ENCODE measurements around the gene DCLRE1C.
"Not testable (repeated sequence)": the region's sequence is repeated elsewhere in the genome, so short reads cannot be mapped to it uniquely, and the experiment has no call there.

DCLRE1C gene

GRCh38 chr10:14945108-14945507, 8.8 kb downstream of the DCLRE1C start:
- no peak for DNase-seq (ENCODE audit: low read depth)

- DNase-seq (ENCODE audit: low read depth) = not testable (repeated sequence)
Observed at GRCh38 chr10:14942950-14943338, 11.0 kb downstream of the DCLRE1C start.

DNA sequence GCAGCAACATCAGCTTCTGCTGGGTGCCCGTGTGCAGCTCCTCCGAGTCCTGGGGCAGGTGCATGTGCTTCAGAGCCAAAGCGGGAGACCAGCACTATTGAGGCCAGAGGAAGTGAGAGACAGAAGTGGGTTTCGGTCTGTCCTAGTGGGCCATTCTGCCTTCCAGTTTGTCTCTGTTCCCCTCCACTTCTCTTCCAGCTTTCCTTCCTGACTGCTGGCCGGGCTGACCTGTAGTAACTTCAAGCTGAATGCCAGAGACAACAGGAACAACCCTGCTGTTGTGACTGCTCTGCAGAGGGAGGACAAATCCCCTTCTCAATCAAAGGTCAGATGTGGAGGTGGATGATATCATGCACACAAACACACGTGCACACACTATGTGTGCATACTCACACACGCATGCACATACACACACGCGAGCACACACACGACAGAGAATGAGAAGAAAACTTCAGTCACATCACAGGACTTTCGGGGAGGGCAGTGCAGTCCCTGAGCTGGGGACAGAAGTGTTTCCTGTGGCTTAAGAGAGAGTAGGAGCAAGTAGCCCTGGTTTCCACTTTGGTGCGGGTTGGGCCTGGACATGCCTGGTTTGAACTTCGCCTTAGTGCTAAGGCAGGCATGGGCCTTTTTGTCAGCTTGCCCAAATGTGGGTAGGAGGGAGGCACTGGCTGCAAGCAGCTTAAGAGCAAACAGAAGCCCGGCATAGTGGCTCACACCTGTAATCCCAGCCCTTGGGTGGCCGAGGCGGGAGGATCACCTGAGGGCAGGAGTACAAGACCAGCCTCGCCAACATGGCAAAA, 11.5 kb downstream of the DCLRE1C start:
- not testable (repeated sequence) for DNase-seq (ENCODE audit: low read depth)

DNA sequence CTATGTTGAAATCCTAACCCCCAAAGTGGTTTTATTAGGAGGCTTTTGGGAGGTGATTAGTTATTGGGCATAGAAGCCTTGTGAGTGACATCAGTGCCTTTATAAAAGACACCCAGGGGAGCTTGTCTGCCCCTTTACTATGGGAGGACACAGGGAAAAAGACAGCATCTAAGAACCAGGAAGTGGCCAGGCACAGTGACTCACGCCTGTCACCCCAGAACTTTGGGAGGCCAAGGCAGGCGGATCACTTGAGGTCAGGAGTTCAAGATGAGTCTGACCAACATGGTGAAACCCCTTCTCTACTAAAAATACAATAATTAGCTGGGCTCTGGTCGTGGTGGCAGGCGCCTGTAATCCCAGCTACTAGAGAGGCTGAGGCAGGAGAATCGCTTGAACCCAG, 14.9 kb downstream of the DCLRE1C start:
- DNase-seq (ENCODE audit: low read depth) = not testable (repeated sequence)

DNA sequence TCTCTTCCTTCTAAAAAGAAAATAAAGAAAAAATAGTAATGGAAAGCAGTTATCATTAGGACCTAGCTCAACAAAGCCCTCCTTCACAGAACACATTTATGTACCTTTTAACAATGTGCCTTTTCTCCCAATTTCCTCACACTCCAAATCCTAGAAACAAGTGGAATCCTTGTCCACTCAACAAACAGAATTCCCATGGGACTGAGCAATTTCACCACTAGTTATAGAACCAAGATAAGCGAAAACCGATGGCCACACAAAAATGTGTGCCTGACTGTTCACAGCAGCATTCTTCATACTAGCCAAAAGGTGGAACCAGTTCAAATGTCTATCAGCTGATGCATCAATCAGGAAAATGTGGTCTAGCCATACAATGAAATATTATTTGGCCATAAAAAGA, 17.3 kb downstream of the DCLRE1C start:
- no peak for DNase-seq (ENCODE audit: low read depth)

DNA sequence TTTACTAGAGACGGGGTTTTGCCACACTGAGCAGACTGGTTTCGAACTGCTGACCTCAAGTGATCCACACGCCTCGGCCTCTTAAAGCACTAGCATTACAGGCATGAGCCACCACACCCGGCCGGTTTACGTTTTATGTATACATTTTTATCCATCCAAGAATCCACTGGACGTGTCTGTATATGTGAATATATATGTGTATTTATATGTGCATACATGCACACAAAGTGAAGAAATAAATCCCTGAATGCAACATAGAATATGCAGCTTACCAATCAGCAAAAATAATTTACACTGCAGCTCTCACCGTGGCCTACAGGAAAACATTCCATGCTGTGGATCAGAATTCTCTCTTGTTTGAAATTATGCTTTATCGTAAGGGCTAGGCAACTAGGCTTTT, 23.3 kb downstream of the DCLRE1C start:
- DNase-seq (ENCODE audit: low read depth) = no peak

- no peak for DNase-seq (ENCODE audit: low read depth)
Observed at GRCh38 chr10:14926722-14927416, 27.0 kb downstream of the DCLRE1C start.

GRCh38 chr10:14926061-14926470, 27.8 kb downstream of the DCLRE1C start:
- DNase-seq (ENCODE audit: low read depth) = no peak

- DNase-seq (ENCODE audit: low read depth) = no peak
Observed at GRCh38 chr10:14925268-14925667, 28.6 kb downstream of the DCLRE1C start.

- DNase-seq (ENCODE audit: low read depth) = no peak
Observed at GRCh38 chr10:14924013-14924412, 29.9 kb downstream of the DCLRE1C start.

DNA sequence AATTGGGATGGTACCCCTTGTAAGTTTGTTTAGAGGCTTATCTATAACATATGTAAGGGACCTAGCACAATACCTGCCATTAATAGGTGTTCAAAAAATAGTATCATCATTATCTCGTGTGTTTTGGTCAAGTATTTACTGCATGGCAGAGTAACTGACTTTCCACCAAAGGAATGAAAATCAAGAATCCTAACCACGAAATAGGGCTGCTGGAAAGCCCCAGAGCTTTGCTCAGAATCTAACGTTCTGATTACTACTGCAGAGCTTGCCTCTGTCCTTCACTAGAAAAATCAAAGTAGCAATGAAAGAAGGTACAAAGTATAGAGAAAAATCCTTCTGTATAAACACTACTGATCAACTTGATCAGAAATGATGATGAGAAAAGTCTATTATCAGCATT, 34.9 kb downstream of the DCLRE1C start:
- no peak for DNase-seq (ENCODE audit: low read depth)

GRCh38 chr10:14917827-14918226, 36.1 kb downstream of the DCLRE1C start:
- DNase-seq (ENCODE audit: low read depth) = no peak

GRCh38 chr10:14916600-14916999, 37.3 kb downstream of the DCLRE1C start:
- DNase-seq (ENCODE audit: low read depth) = no peak

DNA sequence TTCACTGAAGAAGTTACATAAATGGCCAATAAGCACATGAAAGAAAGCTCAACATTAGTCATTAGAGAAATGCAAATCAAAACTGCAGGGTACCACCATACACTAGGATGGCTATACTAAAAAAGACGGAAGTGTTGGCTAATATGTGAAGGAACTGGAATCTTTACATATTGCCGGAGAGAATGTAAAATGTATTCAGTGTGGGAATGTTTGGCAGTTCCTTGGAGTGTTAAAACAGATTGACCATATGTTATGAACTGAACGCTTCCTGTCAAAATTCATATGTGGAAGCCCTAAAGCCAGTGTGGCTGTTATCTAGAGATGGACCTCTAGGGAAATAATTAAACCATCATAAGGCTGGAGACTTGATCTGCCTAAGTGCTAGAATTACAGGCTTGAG, 42.1 kb downstream of the DCLRE1C start:
- no peak for DNase-seq (ENCODE audit: low read depth)

GRCh38 chr10:14910953-14911352, 42.9 kb downstream of the DCLRE1C start:
- DNase-seq (ENCODE audit: low read depth) = no peak

DNA sequence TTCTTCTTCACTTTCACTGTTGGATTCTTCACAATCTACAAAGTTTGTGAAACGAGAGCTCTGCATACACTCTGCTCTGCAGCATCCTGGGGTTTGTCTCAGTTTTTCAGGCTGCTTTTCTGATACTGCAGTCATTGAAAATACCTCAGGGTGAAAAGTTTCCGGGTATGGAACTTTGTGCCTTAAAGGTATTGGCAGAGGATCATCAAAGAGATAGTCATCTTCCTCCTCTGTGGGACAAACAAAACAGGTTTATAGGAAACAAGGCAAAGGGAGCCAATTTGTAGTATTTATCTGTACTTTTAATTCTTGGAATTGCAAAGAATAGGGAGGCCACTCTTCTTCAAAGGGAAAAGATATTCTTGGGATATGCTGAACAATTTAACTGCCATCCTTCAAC, 44.8 kb downstream of the DCLRE1C start:
- DNase-seq (ENCODE audit: low read depth) = no peak

DNA sequence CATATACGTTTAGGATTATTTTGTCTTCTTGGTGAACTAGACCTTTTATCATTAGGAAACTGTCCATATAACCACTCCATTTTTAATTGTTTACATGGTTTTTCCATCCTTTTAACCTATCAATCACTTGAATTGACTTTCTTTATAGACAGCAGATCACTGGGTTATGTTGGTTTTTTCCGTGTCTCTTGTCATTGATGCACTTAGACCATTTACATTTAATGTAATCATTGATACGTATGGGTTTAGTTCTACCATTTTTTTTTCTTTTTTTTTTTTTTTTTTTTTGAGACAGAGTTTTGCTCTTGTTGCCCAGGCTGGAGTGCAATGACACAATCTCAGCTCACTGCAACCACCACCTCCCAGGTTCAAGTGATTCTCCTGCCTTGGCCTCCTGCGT, 46.3 kb downstream of the DCLRE1C start:
- DNase-seq (ENCODE audit: low read depth) = not testable (repeated sequence)

GRCh38 chr10:14906765-14907164, 47.1 kb downstream of the DCLRE1C start:
- no peak for DNase-seq (ENCODE audit: low read depth)

DNA sequence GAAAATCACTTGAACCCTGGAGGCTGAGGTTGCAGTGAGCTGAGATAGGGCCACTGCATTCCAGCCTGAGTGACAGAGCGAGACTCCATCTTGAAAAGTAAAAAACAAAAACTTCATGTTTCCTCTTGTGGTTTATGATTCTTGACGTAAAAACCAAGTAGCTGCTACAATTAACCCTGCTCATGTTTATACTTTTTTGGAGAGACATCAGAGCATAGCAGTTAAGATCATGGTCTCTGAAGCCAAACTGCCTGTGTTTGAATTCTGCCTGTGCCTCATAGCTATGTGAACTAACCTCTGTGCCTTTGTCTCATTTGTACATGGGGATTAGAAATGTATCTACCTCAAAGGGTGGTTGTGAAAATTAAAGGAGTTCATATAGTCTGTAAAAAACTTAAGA, 48.0 kb downstream of the DCLRE1C start:
- DNase-seq (ENCODE audit: low read depth) = no peak

DNA sequence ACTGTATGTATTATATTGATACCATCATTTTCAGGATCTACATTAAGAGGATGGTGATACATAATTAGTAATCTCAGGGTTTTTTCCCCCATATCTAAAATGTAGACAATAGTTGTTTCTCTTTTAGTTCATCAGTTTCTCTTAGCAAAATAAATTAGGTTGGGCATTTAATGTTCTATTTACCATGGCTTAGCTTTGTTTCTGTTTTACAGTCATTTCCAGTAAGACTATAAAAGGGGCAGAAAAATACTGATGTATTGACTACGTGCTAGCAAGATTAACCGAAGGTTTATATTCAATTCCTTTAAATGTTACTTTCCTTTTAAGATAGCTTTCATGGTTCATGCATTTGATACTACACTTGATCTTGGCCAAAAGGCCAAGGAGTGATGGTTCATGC, 49.0 kb downstream of the DCLRE1C start:
- DNase-seq (ENCODE audit: low read depth) = no peak

GRCh38 chr10:14904316-14904732, 49.6 kb downstream of the DCLRE1C start:
- no peak for DNase-seq (ENCODE audit: low read depth)

DNA sequence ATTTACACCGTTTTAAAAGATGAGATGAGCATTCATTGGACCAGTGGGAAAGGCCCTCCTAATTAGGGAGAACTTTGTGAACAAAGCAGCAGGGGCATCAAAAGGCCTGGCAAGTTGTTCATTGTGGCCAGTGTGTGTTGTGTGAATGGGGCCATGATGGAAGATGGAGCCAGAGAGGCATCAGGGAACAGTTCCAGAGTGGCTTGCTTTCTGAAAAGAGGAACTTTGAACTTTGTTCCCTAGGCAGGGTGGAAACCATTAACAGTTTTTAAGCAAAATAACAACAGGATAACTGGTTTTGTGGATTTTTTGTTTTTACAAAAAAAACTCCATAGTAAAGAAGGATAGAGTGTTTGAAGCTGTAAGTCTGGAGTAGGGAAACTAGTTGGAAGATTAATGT, 62.7 kb downstream of the DCLRE1C start:
- no peak for DNase-seq (ENCODE audit: low read depth)

- DNase-seq (ENCODE audit: low read depth) = no peak
Observed at GRCh38 chr10:14889318-14889717, 64.6 kb downstream of the DCLRE1C start.

GRCh38 chr10:14884082-14884481, 69.8 kb downstream of the DCLRE1C start:
- no peak for DNase-seq (ENCODE audit: low read depth)

Data from activated T-helper 1 cell treated with Interleukin-2 at 50 U/mL for 16 hours (primary cell).